Measurements from ENCODE around the gene TIGAR. TPM values are rescaled to one million over a fixed set of nuclear protein-coding genes. Genes with fewer than 3 reads are reported as not detected.

The TIGAR gene
- total RNA-seq, 1 experiment from 2014 or later: 4.6 TPM

DNA sequence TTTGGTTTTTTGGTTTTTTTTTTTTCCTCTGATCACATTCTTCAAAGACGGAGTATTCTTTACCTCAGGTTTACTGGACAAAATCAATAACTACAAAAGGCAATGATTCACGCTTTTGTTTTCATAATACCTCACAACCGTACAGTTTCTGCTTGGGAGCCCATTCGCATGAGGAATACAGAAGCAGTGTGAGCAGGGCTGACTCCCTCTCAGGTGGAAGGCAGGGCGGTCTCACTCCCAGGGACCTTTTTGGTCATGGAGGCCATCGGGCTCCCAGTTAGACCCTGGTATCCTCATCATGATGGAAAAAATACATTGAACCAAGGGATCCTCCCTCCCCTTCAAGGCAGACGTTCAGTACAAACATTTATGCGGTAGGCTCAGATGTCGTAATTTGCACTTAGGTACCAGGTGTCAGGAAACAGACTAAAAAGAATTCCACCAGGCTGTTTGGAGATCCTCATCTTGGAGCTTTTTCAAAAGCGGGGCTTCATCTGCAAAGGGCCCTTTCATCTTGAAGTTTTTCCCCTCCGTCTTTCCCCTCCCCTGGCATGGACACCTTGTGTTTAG, 19.0 kb upstream of the TIGAR start:
- Histone ChIP-seq H3K79me2 (ENCODE audit: low read length) (no peaks in the 10 kb centered on the region), H3K9ac (ENCODE audit: low read length) (no peak overlapping the region), H3K4me1 (ENCODE audit: insufficient read depth, low read length) (no peaks in the 10 kb centered on the region), H3F3A (ENCODE audit: low read length, unreplicated experiment) (no peaks in the 10 kb centered on the region), H3K4me3 (ENCODE audit: low read length) (no peak overlapping the region), H3K9me3 (ENCODE audit: low read length) (no peaks in the 10 kb centered on the region), H3K27ac (ENCODE audit: low read length) (no peak overlapping the region), H4K20me1 (ENCODE audit: low read length) (no peaks in the 10 kb centered on the region), H3K36me3 (ENCODE audit: low read depth, low read length) (no peaks in the 10 kb centered on the region), H2AFZ (ENCODE audit: low read length) (no peak overlapping the region), H3K27me3 (ENCODE audit: low read length) (peaks cover 76% of the 10 kb centered on the region), H3K9me2 (replicated peaks; ENCODE audit: low read length) (no peaks in the 10 kb centered on the region), H3K4me2 (ENCODE audit: low read length) (no peak overlapping the region)
- ATAC-seq (no peak), DNase-seq (no peak)
- no peak for TF ChIP-seq EZH2 (IDR thresholded peaks at IDR 0.05; ENCODE audit: low read length, unreplicated experiment)
- TF ChIP-seq, protein P1, sequence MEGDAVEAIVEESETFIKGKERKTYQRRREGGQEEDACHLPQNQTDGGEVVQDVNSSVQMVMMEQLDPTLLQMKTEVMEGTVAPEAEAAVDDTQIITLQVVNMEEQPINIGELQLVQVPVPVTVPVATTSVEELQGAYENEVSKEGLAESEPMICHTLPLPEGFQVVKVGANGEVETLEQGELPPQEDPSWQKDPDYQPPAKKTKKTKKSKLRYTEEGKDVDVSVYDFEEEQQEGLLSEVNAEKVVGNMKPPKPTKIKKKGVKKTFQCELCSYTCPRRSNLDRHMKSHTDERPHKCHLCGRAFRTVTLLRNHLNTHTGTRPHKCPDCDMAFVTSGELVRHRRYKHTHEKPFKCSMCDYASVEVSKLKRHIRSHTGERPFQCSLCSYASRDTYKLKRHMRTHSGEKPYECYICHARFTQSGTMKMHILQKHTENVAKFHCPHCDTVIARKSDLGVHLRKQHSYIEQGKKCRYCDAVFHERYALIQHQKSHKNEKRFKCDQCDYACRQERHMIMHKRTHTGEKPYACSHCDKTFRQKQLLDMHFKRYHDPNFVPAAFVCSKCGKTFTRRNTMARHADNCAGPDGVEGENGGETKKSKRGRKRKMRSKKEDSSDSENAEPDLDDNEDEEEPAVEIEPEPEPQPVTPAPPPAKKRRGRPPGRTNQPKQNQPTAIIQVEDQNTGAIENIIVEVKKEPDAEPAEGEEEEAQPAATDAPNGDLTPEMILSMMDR (conservative IDR thresholded peaks at IDR 0.05; ENCODE audit: low read depth, low read length): no peak
- no peak for TF ChIP-seq EZH2phosphoT487 (IDR thresholded peaks at IDR 0.05; ENCODE audit: borderline replicate concordance, low read length)
- ChIA-PET POLR2A (ENCODE audit: unreplicated experiment) (no interaction called here), CTCF (no interaction called here)
- BruUV-seq (replicated peaks): no TSS peak
- intact Hi-C loops (cut with micrococcal nuclease): no loop called here

DNA sequence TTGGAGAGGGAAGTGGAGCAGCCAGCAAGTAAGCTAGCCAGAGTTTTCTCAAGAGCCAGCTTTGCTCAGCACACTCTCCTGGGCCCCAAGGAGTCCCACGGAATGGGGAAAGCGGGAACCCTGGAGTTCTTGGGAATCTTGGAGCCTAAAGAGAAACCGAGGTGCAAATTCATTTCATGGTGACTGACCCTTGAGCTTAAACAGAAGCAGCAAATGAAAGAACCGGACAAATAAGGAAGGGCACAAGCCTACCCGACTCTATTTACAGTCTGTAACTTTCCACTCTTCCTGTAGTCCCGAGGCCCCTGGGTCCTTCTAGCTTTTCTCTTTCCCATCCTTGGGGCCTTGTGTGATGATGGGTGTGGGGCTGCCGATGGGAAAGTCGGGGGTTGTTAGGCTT, 18.1 kb upstream of the TIGAR start:
- no peak for ATAC-seq
- Histone ChIP-seq H3K4me3 (ENCODE audit: low read length) (no peak overlapping the region), H3K79me2 (ENCODE audit: low read length) (no peaks in the 10 kb centered on the region), H3K36me3 (ENCODE audit: low read depth, low read length) (no peaks in the 10 kb centered on the region), H3K27ac (ENCODE audit: low read length) (no peak overlapping the region), H3K9ac (ENCODE audit: low read length) (no peak overlapping the region), H3K4me2 (ENCODE audit: low read length) (no peak overlapping the region), H3F3A (ENCODE audit: low read length, unreplicated experiment) (no peaks in the 10 kb centered on the region), H4K20me1 (ENCODE audit: low read length) (no peaks in the 10 kb centered on the region), H3K27me3 (ENCODE audit: low read length) (peaks cover 72% of the 10 kb centered on the region), H3K4me1 (ENCODE audit: insufficient read depth, low read length) (no peaks in the 10 kb centered on the region; the same call in 1 of the 2 replicates), H3K9me2 (replicated peaks; ENCODE audit: low read length) (no peaks in the 10 kb centered on the region), H3K9me3 (ENCODE audit: low read length) (no peaks in the 10 kb centered on the region), H2AFZ (ENCODE audit: low read length) (no peak overlapping the region)
- DNase-seq: no peak
- POLR2A ChIA-PET (ENCODE audit: unreplicated experiment): interaction anchor here (0.6 kb wide), 1 partner anchor 175 kb away, joined by 4 read pairs; no protein-coding TSS in a partner anchor
- TF ChIP-seq EZH2phosphoT487 (IDR thresholded peaks at IDR 0.05; ENCODE audit: borderline replicate concordance, low read length) (no peak), EZH2 (IDR thresholded peaks at IDR 0.05; ENCODE audit: low read length, unreplicated experiment) (no peak)
- TF ChIP-seq, protein P1 (conservative IDR thresholded peaks at IDR 0.05; ENCODE audit: low read depth, low read length): no peak
- no TSS peak for BruUV-seq (replicated peaks)
- CTCF ChIA-PET: no interaction called here
- intact Hi-C loops (cut with micrococcal nuclease): no loop called here

DNA sequence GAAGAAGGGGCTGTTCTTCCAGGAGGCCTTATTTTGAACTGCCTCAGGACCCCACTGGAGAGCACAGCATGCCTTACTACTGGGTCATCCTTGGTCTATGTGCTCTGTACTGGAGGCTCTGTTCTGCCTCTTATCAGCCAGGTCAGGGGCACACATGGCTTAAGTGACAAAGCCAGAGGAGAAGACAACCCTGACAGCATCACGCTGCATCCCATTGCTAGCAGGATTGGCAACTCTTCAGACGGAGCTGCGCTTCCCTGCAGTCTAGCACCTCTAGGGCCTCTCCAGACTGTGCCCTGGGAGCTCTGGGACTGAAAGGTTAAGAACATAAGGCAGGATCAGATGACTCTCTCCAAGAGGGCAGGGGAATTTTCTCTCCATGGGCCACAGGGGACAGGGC, 17.3 kb upstream of the TIGAR start:
- Histone ChIP-seq H3K27ac (ENCODE audit: low read length) (no peak overlapping the region), H3K36me3 (ENCODE audit: low read depth, low read length) (no peaks in the 10 kb centered on the region), H3K27me3 (ENCODE audit: low read length) (peaks cover 63% of the 10 kb centered on the region), H3K9ac (ENCODE audit: low read length) (no peak overlapping the region), H3F3A (ENCODE audit: low read length, unreplicated experiment) (no peaks in the 10 kb centered on the region), H3K9me3 (ENCODE audit: low read length) (no peaks in the 10 kb centered on the region), H3K4me2 (ENCODE audit: low read length) (no peak overlapping the region), H3K79me2 (ENCODE audit: low read length) (no peaks in the 10 kb centered on the region), H4K20me1 (ENCODE audit: low read length) (no peaks in the 10 kb centered on the region), H3K9me2 (replicated peaks; ENCODE audit: low read length) (no peaks in the 10 kb centered on the region), H3K4me3 (ENCODE audit: low read length) (no peak overlapping the region), H2AFZ (ENCODE audit: low read length) (no peak overlapping the region), H3K4me1 (ENCODE audit: insufficient read depth, low read length) (peaks cover 7% of the 10 kb centered on the region)
- no TSS peak for BruUV-seq (replicated peaks)
- POLR2A ChIA-PET (ENCODE audit: unreplicated experiment): no interaction called here
- ATAC-seq (no peak), DNase-seq (no peak)
- CTCF ChIA-PET: no interaction called here
- intact Hi-C loops (cut with micrococcal nuclease): no loop called here
- no peak for TF ChIP-seq EZH2phosphoT487 (IDR thresholded peaks at IDR 0.05; ENCODE audit: borderline replicate concordance, low read length)
- no peak for TF ChIP-seq EZH2 (IDR thresholded peaks at IDR 0.05; ENCODE audit: low read length, unreplicated experiment)
- TF ChIP-seq, protein P1 (conservative IDR thresholded peaks at IDR 0.05; ENCODE audit: low read depth, low read length): no peak

Measured in PC-3 (cell line).